ENCODE measurements around the gene NANOGP8. TPM values are rescaled to one million over a fixed set of nuclear protein-coding genes. Genes with fewer than 3 reads are reported as not detected.

The NANOGP8 gene
- total and polyA plus RNA-seq, 9 donors = 0.16 to 3.3 (median 0.92) TPM

GRCh38 chr15:35054380-35054779, 30.7 kb downstream of the NANOGP8 start:
- DNase-seq = no peak
- no peak overlapping the region for H3K27ac ChIP-seq
- H3K4me3 ChIP-seq = no peak overlapping the region
- intact Hi-C loops (cut with DNase I) = no loop called here
- H3K9me3 ChIP-seq = no peaks in the 10 kb centered on the region
- TF ChIP-seq CTCF (IDR thresholded peaks at IDR 0.05) = no peak
- TF ChIP-seq EP300 (IDR thresholded peaks at IDR 0.05) = no peak
- no peak for TF ChIP-seq POLR2A (IDR thresholded peaks at IDR 0.05)
- no peaks in the 10 kb centered on the region for H3K4me1 ChIP-seq (ENCODE audit: insufficient read depth)
- WGBS, 3 donors = 93 to 96% (median 93%) methylated on average over 6 of the region's 6 CpGs
- H3K27me3 ChIP-seq = no peaks in the 10 kb centered on the region
- no peaks in the 10 kb centered on the region for H3K36me3 ChIP-seq

- TF ChIP-seq POLR2A (IDR thresholded peaks at IDR 0.05) (no peak), CTCF (IDR thresholded peaks at IDR 0.05) (no peak), EP300 (IDR thresholded peaks at IDR 0.05) (no peak)
- Histone ChIP-seq H3K27me3 (no peaks in the 10 kb centered on the region), H3K4me1 (ENCODE audit: insufficient read depth) (no peaks in the 10 kb centered on the region), H3K4me3 (no peak overlapping the region), H3K36me3 (no peaks in the 10 kb centered on the region), H3K9me3 (no peaks in the 10 kb centered on the region), H3K27ac (no peak overlapping the region)
- intact Hi-C loops (cut with DNase I) = no loop called here
- no peak for DNase-seq
Measured at GRCh38 chr15:35047996-35048395, 37.1 kb downstream of the NANOGP8 start.

- Histone ChIP-seq H3K9me3 (no peaks in the 10 kb centered on the region), H3K27ac (no peak overlapping the region), H3K4me3 (no peak overlapping the region), H3K36me3 (no peaks in the 10 kb centered on the region), H3K27me3 (no peaks in the 10 kb centered on the region), H3K4me1 (ENCODE audit: insufficient read depth) (no peaks in the 10 kb centered on the region)
- TF ChIP-seq CTCF (IDR thresholded peaks at IDR 0.05) = no peak
- TF ChIP-seq EP300 (IDR thresholded peaks at IDR 0.05) = no peak
- no peak for TF ChIP-seq POLR2A (IDR thresholded peaks at IDR 0.05)
- intact Hi-C loops (cut with DNase I) = no loop called here
- 65 to 70% (median 69%) methylated on average over 1 of the region's 1 CpG for WGBS, 3 donors
- no peak for DNase-seq
Measured at GRCh38 chr15:35047528-35047927, 37.6 kb downstream of the NANOGP8 start.

GRCh38 chr15:35043373-35044095, 41.6 kb downstream of the NANOGP8 start:
- Histone ChIP-seq H3K27me3 (no peaks in the 10 kb centered on the region), H3K4me3 (no peak overlapping the region), H3K36me3 (no peaks in the 10 kb centered on the region), H3K9me3 (no peaks in the 10 kb centered on the region), H3K27ac (no peak overlapping the region), H3K4me1 (ENCODE audit: insufficient read depth) (no peaks in the 10 kb centered on the region)
- no peak for TF ChIP-seq EP300 (IDR thresholded peaks at IDR 0.05)
- no peak for TF ChIP-seq POLR2A (IDR thresholded peaks at IDR 0.05)
- TF ChIP-seq CTCF (IDR thresholded peaks at IDR 0.05) = no peak
- DNase-seq = no peak
- intact Hi-C loops (cut with DNase I) = no loop called here
- WGBS, 3 donors = 34 to 67% (median 37%) methylated on average over 2 of the region's 2 CpGs
